A549 (cell line): ENCODE results near the gene SENP7. TPM values are rescaled to one million over a fixed set of nuclear protein-coding genes. Genes with fewer than 3 reads are reported as not detected.

Experiments
- ATAC-seq, 2 experiments: fragments of 200-7000 bp in 1 of 2; fragments of >200 bp in 1 of 2; cut with Nextera tagmentation in 1 of 2; cut with Tn5 transposase in 1 of 2; 3 replicates each; pipeline versions ENCODE4 v1.8.0 to v1.9.1; 2018 to 2020; ENCODE audit warnings: mild to moderate bottlenecking in 1 of 2, moderate library complexity in 1 of 2
- CTCF ChIA-PET: fragments of 300-600 bp; sonication (Branson Sonifier 250); formaldehyde crosslinking; extraction: SDS; loops from one replicate; lab custom pipeline; 2021; ENCODE audit warnings: antibody characterized with exemption, inconsistent platforms; lab: Yijun Ruan, JAX
- POLR2A ChIA-PET: fragments of 350-600 bp; formaldehyde crosslinking; extraction: SDS; loops from one replicate; lab custom pipeline; 2021; ENCODE audit warnings: antibody characterized with exemption, inconsistent platforms; lab: Yijun Ruan, JAX
- DNase-seq, 2 experiments: peaks; one replicate each; pipeline versions ENCODE4 v3.0.0 to v3.0.0-alpha.2; 2011 to 2016; ENCODE audit warnings: low read depth in 1 of 2, low spot score in 1 of 2
- FAIRE-seq: peaks from 2 replicates; lab custom pipeline; 2011; peaks lifted over from hg19 to GRCh38; lab: Jason Lieb, UNC
- H3K27ac ChIP-seq, 2 experiments: fragments of >200 bp; sonication (Bioruptor Twin); formaldehyde crosslinking; 3 replicates each; pipeline ENCODE4 v1.5.1; 2016 to 2017
- H3K4me1 ChIP-seq: fragments of >200 bp; sonication (Bioruptor Twin); formaldehyde crosslinking; 3 replicates; pipeline ENCODE4 v1.6.1; 2016
- H3K4me2 ChIP-seq: fragments of >200 bp; sonication (Bioruptor Twin); formaldehyde crosslinking; 3 replicates; pipeline ENCODE4 v1.6.1; 2016
- H3K4me3 ChIP-seq: fragments of >200 bp; sonication (Bioruptor Twin); formaldehyde crosslinking; 3 replicates; pipeline ENCODE4 v1.5.1; 2016
- H3K9me3 ChIP-seq: fragments of >200 bp; sonication (Bioruptor Twin); formaldehyde crosslinking; 3 replicates; pipeline ENCODE4 v1.6.1; 2016
- BHLHE40 ChIP-seq: IDR thresholded peaks from 2 replicates; pipeline ENCODE4 v1.6.1; 2012; ENCODE audit warnings: low read depth, low read length, inconsistent platforms
- CHD2 ChIP-seq: fragments of 150-350 bp; IDR thresholded peaks from 2 replicates; pipeline ENCODE4 v1.6.1; 2014; ENCODE audit warnings: low read length; ENCODE audit not compliant: partially characterized antibody
- EHMT2 ChIP-seq: fragments of 200-600 bp; sonication (generic); IDR thresholded peaks from 2 replicates; pipeline ENCODE4 v1.6.1; 2016; ENCODE audit warnings: antibody characterized with exemption, low read depth, mild to moderate bottlenecking, moderate library complexity
- ESRRA ChIP-seq: fragments of 150-350 bp; IDR thresholded peaks from 2 replicates; pipeline ENCODE4 v1.6.1; 2014; ENCODE audit warnings: mild to moderate bottlenecking, low read length, borderline replicate concordance
- FOSB ChIP-seq: fragments of 250-450 bp; sonication (Bioruptor Pico); IDR thresholded peaks from 2 replicates; pipeline ENCODE4 v1.5.0; 2020; ENCODE audit warnings: mild to moderate bottlenecking, moderate library complexity
- FOSL2 ChIP-seq, 2 experiments: fragments of 450-650 bp in 1 of 2; fragments of >200 bp in 1 of 2; sonication (Bioruptor Twin) in 1 of 2; formaldehyde crosslinking; IDR thresholded peaks; 2 replicates each; pipeline versions ENCODE4 v1.5.0 to v1.6.1; 2016 to 2020; ENCODE audit warnings: mild to moderate bottlenecking in 1 of 2, moderate library complexity in 1 of 2
- FOXS1 ChIP-seq: fragments of 250-450 bp; sonication (Bioruptor Pico); IDR thresholded peaks from 2 replicates; pipeline ENCODE4 v1.5.0; 2020; ENCODE audit warnings: mild to moderate bottlenecking, moderate library complexity
- HDAC2 ChIP-seq: fragments of 200-600 bp; sonication (generic); IDR thresholded peaks from 2 replicates; pipeline ENCODE4 v1.6.1; 2016
- JUN ChIP-seq, 2 experiments: fragments of >200 bp; sonication (Bioruptor Twin); formaldehyde crosslinking; IDR thresholded peaks; 2 replicates in 1 of 2; 3 replicates in 1 of 2; pipeline ENCODE4 v1.6.1; 2016 to 2017
- KDM1A ChIP-seq: fragments of 200-600 bp; sonication (generic); IDR thresholded peaks from 2 replicates; pipeline ENCODE4 v1.6.1; 2016; ENCODE audit warnings: low read depth, mild to moderate bottlenecking
- NFE2L2 ChIP-seq: fragments of 150-350 bp; conservative IDR thresholded peaks from 2 replicates; pipeline ENCODE4 v1.6.1; 2014; ENCODE audit warnings: low read length
- NR3C1 ChIP-seq: fragments of >200 bp; sonication (Bioruptor Twin); formaldehyde crosslinking; IDR thresholded peaks from 3 replicates; pipeline ENCODE4 v1.6.1; 2017
- PHF8 ChIP-seq: fragments of 200-600 bp; sonication (generic); IDR thresholded peaks from 2 replicates; pipeline ENCODE4 v1.6.1; 2016; ENCODE audit warnings: low read depth, mild to moderate bottlenecking, antibody characterized with exemption, moderate library complexity, borderline replicate concordance
- POLR2A ChIP-seq: IDR thresholded peaks from 2 replicates; pipeline ENCODE4 v1.6.1; 2012; ENCODE audit warnings: mild to moderate bottlenecking, low read length
- RAD21 ChIP-seq, 2 experiments: fragments of >200 bp in 1 of 2; sonication (Bioruptor Twin) in 1 of 2; formaldehyde crosslinking in 1 of 2; IDR thresholded peaks in 1 of 2; conservative IDR thresholded peaks in 1 of 2; 2 replicates in 1 of 2; 3 replicates in 1 of 2; pipeline ENCODE4 v1.6.1; 2012 to 2018; ENCODE audit warnings: inconsistent platforms in 1 of 2
- RARB ChIP-seq: fragments of 250-450 bp; sonication (Bioruptor Pico); IDR thresholded peaks from 2 replicates; pipeline ENCODE4 v1.8.0; 2021; ENCODE audit warnings: mild to moderate bottlenecking, moderate library complexity
- RCOR1 ChIP-seq: fragments of 150-350 bp; IDR thresholded peaks from 2 replicates; pipeline ENCODE4 v1.6.1; 2014; ENCODE audit warnings: antibody characterized with exemption, low read length, low read depth
- RNF2 ChIP-seq: fragments of 200-600 bp; sonication (generic); IDR thresholded peaks from 2 replicates; pipeline ENCODE4 v1.6.1; 2016; ENCODE audit warnings: low read depth, mild to moderate bottlenecking, antibody characterized with exemption, moderate library complexity, borderline replicate concordance
- SMC3 ChIP-seq: fragments of >200 bp; sonication (Bioruptor Twin); formaldehyde crosslinking; IDR thresholded peaks from 3 replicates; pipeline ENCODE4 v1.6.1; 2018; ENCODE audit warnings: inconsistent platforms
- TP53 ChIP-seq: fragments of 250-450 bp; sonication (Bioruptor Pico); IDR thresholded peaks from 2 replicates; pipeline ENCODE4 v1.5.0; 2021; ENCODE audit warnings: mild to moderate bottlenecking, moderate library complexity
- ZC3H11A ChIP-seq: fragments of 450-650 bp; IDR thresholded peaks from 2 replicates; pipeline ENCODE4 v1.6.1; 2014; ENCODE audit warnings: antibody characterized with exemption, mild to moderate bottlenecking
- WGBS: methylation state at CpG from one replicate; pipeline ENCODE4 v1.1.6; 2017; ENCODE audit errors: missing lambda C conversion rate; 5-methylcytosine and 5-hydroxymethylcytosine counted together
- polyA plus RNA-seq, 4 experiments: library from polyadenylated mRNA; depleted of rRNA in 3 of 4; stranded (reverse); fragments of >200 nt; fragmentation: RNase III in 1 of 4; extraction: RNeasy Plus Mini Kit Qiagen cat#74134 plus additional on column Dnase treatment in 1 of 4; gene quantifications; 2 replicates in 3 of 4; 3 replicates in 1 of 4; pipeline ENCODE4 v1.2.3, GENCODE V29; 2011 to 2017
- TF ChIP-seq, protein P1 (sequence below): fragments of 200-600 bp; sonication (generic); IDR thresholded peaks from 2 replicates; pipeline ENCODE4 v1.6.1; 2016; ENCODE audit warnings: antibody characterized with exemption, mild to moderate bottlenecking, moderate library complexity
- TF ChIP-seq, protein P2 (sequence below): fragments of 150-350 bp; IDR thresholded peaks from 2 replicates; pipeline ENCODE4 v1.6.1; 2014; ENCODE audit warnings: low read depth, mild to moderate bottlenecking, low read length
- TF ChIP-seq, protein P3 (sequence below): IDR thresholded peaks from 2 replicates; pipeline ENCODE4 v1.6.1; 2012; ENCODE audit warnings: low read depth, borderline replicate concordance

The SENP7 gene
- polyA plus RNA-seq, 2 of the 4 experiments (the other 2 are of a cell fraction): 3.1 to 10.3 TPM

DNA sequence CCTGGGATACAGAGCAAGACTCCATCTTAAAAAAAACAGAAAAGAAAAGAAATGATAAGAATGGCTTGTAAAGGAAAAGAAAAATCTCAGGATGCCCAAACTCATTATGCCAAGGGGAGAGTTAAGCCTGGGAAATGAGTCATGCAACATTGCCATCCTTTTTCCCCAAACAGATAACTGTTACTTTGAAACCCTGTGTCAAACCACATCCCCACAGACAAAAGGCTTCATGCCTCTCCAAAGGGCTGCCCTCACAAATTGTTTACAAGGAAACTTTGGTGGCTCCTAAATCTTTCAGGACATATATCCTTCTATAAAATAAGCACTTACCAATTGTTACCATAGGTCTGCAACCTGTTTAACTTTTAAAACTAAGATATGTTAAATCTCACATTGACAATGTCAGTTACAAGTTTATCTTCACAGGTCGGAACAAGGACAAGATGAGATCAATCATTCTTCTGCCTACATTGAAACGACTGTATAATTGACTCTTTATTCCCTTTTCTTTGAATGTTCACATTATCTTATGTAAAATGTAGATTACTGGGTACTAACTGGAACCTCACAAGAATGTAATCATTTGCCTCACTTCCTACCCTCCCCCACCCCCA, 18.6 kb upstream of the SENP7 start:
- H3K9me3 ChIP-seq: no peaks in the 10 kb centered on the region
- FAIRE-seq (no peak), ATAC-seq (no peak), DNase-seq (no peak)
- H3K4me1 ChIP-seq: no peaks in the 10 kb centered on the region
- TF ChIP-seq POLR2A (no peak), CHD2 (no peak), BHLHE40 (no peak), RAD21 (conservative IDR thresholded peaks at IDR 0.05 in 1 of 2, IDR thresholded peaks at IDR 0.05 in 1 of 2) (no peak), RCOR1 (no peak), RARB (CRISPR knock-in tag) (no peak), NR3C1 (no peak), TP53 (no peak), FOXS1 (CRISPR knock-in tag) (no peak), JUN (IDR thresholded peaks at IDR 0.05) (no peak), RNF2 (no peak), EHMT2 (no peak), FOSL2 (IDR thresholded peaks at IDR 0.05) (no peak), FOSL2 (CRISPR knock-in tag; IDR thresholded peaks at IDR 0.05) (no peak), KDM1A (no peak)
- TF ChIP-seq, protein P1, sequence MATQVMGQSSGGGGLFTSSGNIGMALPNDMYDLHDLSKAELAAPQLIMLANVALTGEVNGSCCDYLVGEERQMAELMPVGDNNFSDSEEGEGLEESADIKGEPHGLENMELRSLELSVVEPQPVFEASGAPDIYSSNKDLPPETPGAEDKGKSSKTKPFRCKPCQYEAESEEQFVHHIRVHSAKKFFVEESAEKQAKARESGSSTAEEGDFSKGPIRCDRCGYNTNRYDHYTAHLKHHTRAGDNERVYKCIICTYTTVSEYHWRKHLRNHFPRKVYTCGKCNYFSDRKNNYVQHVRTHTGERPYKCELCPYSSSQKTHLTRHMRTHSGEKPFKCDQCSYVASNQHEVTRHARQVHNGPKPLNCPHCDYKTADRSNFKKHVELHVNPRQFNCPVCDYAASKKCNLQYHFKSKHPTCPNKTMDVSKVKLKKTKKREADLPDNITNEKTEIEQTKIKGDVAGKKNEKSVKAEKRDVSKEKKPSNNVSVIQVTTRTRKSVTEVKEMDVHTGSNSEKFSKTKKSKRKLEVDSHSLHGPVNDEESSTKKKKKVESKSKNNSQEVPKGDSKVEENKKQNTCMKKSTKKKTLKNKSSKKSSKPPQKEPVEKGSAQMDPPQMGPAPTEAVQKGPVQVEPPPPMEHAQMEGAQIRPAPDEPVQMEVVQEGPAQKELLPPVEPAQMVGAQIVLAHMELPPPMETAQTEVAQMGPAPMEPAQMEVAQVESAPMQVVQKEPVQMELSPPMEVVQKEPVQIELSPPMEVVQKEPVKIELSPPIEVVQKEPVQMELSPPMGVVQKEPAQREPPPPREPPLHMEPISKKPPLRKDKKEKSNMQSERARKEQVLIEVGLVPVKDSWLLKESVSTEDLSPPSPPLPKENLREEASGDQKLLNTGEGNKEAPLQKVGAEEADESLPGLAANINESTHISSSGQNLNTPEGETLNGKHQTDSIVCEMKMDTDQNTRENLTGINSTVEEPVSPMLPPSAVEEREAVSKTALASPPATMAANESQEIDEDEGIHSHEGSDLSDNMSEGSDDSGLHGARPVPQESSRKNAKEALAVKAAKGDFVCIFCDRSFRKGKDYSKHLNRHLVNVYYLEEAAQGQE: no peak
- TF ChIP-seq, protein P2, sequence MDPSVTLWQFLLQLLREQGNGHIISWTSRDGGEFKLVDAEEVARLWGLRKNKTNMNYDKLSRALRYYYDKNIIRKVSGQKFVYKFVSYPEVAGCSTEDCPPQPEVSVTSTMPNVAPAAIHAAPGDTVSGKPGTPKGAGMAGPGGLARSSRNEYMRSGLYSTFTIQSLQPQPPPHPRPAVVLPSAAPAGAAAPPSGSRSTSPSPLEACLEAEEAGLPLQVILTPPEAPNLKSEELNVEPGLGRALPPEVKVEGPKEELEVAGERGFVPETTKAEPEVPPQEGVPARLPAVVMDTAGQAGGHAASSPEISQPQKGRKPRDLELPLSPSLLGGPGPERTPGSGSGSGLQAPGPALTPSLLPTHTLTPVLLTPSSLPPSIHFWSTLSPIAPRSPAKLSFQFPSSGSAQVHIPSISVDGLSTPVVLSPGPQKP: no peak
- H3K4me2 ChIP-seq: no peak overlapping the region
- WGBS: 6% methylated on average over 2 of the region's 2 CpGs
- ChIA-PET CTCF (no interaction called here), POLR2A (no interaction called here)
- no peak overlapping the region for H3K4me3 ChIP-seq
- no peak overlapping the region for H3K27ac ChIP-seq

DNA sequence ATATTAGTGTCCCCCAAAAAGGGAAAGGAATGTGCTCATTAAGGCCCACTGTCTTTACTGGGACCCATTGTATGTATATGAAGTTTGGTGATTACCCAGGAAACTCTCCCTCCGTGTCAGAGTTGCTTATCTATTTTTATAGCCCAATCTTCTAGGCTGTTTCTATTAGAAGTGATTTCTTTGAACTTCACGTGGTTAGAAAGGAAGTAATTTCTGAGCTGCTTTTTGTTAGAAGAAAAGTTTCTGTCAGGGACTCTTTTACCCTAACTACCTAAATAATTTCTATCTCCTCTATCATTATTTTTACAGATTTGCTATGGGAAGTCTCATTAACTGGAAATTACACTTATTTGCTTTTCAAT, 17.7 kb upstream of the SENP7 start:
- FAIRE-seq (no peak), DNase-seq (no peak), ATAC-seq (no peak)
- ChIA-PET POLR2A (no interaction called here), CTCF (interaction anchor here (0.6 to 1.3 kb wide), 2 partner anchors 18 to 43 kb away, joined by 3 read pairs; partner anchors contain the start of gene PCNP)
- TF ChIP-seq NFE2L2 (no peak), CHD2 (no peak), TP53 (no peak), HDAC2 (no peak), FOSL2 (IDR thresholded peaks at IDR 0.05) (no peak), FOSL2 (CRISPR knock-in tag; IDR thresholded peaks at IDR 0.05) (no peak), PHF8 (no peak), SMC3 (no peak), ESRRA (no peak), FOSB (CRISPR knock-in tag) (no peak), ZC3H11A (no peak)
- TF ChIP-seq, protein P3, sequence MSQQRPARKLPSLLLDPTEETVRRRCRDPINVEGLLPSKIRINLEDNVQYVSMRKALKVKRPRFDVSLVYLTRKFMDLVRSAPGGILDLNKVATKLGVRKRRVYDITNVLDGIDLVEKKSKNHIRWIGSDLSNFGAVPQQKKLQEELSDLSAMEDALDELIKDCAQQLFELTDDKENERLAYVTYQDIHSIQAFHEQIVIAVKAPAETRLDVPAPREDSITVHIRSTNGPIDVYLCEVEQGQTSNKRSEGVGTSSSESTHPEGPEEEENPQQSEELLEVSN: no peak
- TF ChIP-seq, protein P2: no peak
- Histone ChIP-seq H3K4me1 (no peaks in the 10 kb centered on the region), H3K27ac (no peak overlapping the region), H3K4me3 (no peak overlapping the region), H3K9me3 (no peaks in the 10 kb centered on the region), H3K4me2 (no peak overlapping the region)
- 32% methylated on average over 2 of the region's 2 CpGs for WGBS
